Endothelial cell of umbilical vein (primary cell): ENCODE measurements around the gene STAG1. TPM values are rescaled to one million over a fixed set of nuclear protein-coding genes. Genes with fewer than 3 reads are reported as not detected.
"Not testable (repeated sequence)": the region's sequence is repeated elsewhere in the genome, so short reads cannot be mapped to it uniquely, and the experiment has no call there.

Experiments
- BruUV-seq: library from RNA; stranded (reverse); fragments of 400-500 nt; replicated peaks from 2 replicates; lab custom pipeline; 2021; lab: Mats Ljungman, UMichigan
- CTCF ChIA-PET: fragments of 300-600, 350-600 bp; sonication (Branson Sonifier 250); formaldehyde crosslinking; loops from one replicate; lab custom pipeline; 2021; ENCODE audit warnings: antibody characterized with exemption, inconsistent platforms; lab: Charles Lee
- POLR2A ChIA-PET: fragments of 300-600, 350-600 bp; sonication (Branson Sonifier 250); formaldehyde crosslinking; loops from one replicate; lab custom pipeline; 2021; ENCODE audit warnings: antibody characterized with exemption, inconsistent platforms; lab: Charles Lee
- DNase-seq: peaks from one replicate; pipeline ENCODE4 v3.0.0-alpha.2; 2011; ENCODE audit warnings: low read depth, low spot score
- FAIRE-seq: peaks from 2 replicates; lab custom pipeline; 2011; peaks lifted over from hg19 to GRCh38; lab: Jason Lieb, UNC
- H2AFZ ChIP-seq: 2 replicates; pipeline ENCODE4 v1.6.0; 2012; ENCODE audit warnings: low read depth, low read length, control low read depth, inconsistent platforms
- H3K27ac ChIP-seq: 2 replicates; pipeline ENCODE4 v1.5.1; 2011; ENCODE audit warnings: low read depth, mild to moderate bottlenecking, control low read depth, low read length, moderate library complexity; ENCODE audit not compliant: insufficient read depth
- H3K27me3 ChIP-seq, 2 experiments: 2 replicates each; pipeline versions ENCODE4 v1.6.0 to v1.6.1; 2011; ENCODE audit warnings: low read length in 2 of 2, mixed read lengths in 1 of 2; ENCODE audit not compliant: control insufficient read depth in 2 of 2, insufficient read depth in 2 of 2
- H3K36me3 ChIP-seq, 2 experiments: 2 replicates in 1 of 2; 3 replicates in 1 of 2; pipeline ENCODE4 v1.5.1; 2011; ENCODE audit warnings: low read length in 2 of 2, mild to moderate bottlenecking in 1 of 2, moderate library complexity in 1 of 2; ENCODE audit not compliant: control insufficient read depth in 2 of 2, insufficient read depth in 2 of 2; ENCODE audit errors: extremely low read depth in 1 of 2
- H3K4me1 ChIP-seq: 3 replicates; pipeline ENCODE4 v1.5.1; 2011; ENCODE audit warnings: mild to moderate bottlenecking, low read length; ENCODE audit not compliant: control insufficient read depth, insufficient read depth; ENCODE audit errors: extremely low read depth
- H3K4me2 ChIP-seq: 2 replicates; pipeline ENCODE4 v1.6.1; 2011; ENCODE audit warnings: low read length, control low read depth, mixed read lengths; ENCODE audit not compliant: insufficient read depth
- H3K4me3 ChIP-seq, 3 experiments: fragments of 200-600 bp in 1 of 3; sonication (generic), shearing (Covaris generic) in 1 of 3; replicated peaks in 1 of 3; 2 replicates each; pipeline ENCODE4 v1.5.1; 2011 to 2016; ENCODE audit warnings: control low read depth in 3 of 3, low read length in 3 of 3, mild to moderate bottlenecking in 2 of 3, inconsistent platforms in 1 of 3, low read depth in 1 of 3, moderate library complexity in 1 of 3; ENCODE audit not compliant: insufficient read depth in 1 of 3
- H3K79me2 ChIP-seq: 2 replicates; pipeline ENCODE4 v1.6.0; 2012; ENCODE audit warnings: low read length, inconsistent platforms; ENCODE audit not compliant: control insufficient read depth, insufficient read depth
- H3K9ac ChIP-seq: replicated peaks from 2 replicates; pipeline ENCODE3; 2011; ENCODE audit warnings: low read length, control low read depth; ENCODE audit not compliant: insufficient read depth; ENCODE audit errors: extremely low read depth
- H3K9me1 ChIP-seq: replicated peaks from 3 replicates; pipeline ENCODE4 v1.6.0; 2011; ENCODE audit warnings: mild to moderate bottlenecking, low read length; ENCODE audit not compliant: control insufficient read depth, insufficient read depth; ENCODE audit errors: extremely low read depth
- H3K9me3 ChIP-seq: replicated peaks from 2 replicates; pipeline ENCODE4 v1.5.1; 2012; ENCODE audit warnings: low read length, inconsistent platforms; ENCODE audit not compliant: control insufficient read depth, insufficient read depth
- H4K20me1 ChIP-seq: replicated peaks from 2 replicates; pipeline ENCODE3; 2011; ENCODE audit warnings: mild to moderate bottlenecking, low read length; ENCODE audit not compliant: control insufficient read depth, insufficient read depth; ENCODE audit errors: extremely low read depth
- EZH2 ChIP-seq: IDR thresholded peaks from 2 replicates; pipeline ENCODE4 v1.6.1; 2012; ENCODE audit warnings: borderline replicate concordance, low read depth, mild to moderate bottlenecking, moderate library complexity, low read length, inconsistent platforms; ENCODE audit not compliant: severe bottlenecking
- FOS ChIP-seq: IDR thresholded peaks from 2 replicates; pipeline ENCODE4 v1.6.1; 2011; ENCODE audit warnings: mild to moderate bottlenecking, low read length, moderate library complexity, borderline replicate concordance; ENCODE audit not compliant: insufficient read depth
- GATA2 ChIP-seq: IDR thresholded peaks from 2 replicates; pipeline ENCODE4 v1.7.0; 2011; ENCODE audit warnings: low read depth, mild to moderate bottlenecking, moderate library complexity, mixed read lengths, low read length; ENCODE audit not compliant: insufficient read length, insufficient read depth
- JUN ChIP-seq: IDR thresholded peaks from 2 replicates; pipeline ENCODE4 v1.6.1; 2011; ENCODE audit warnings: borderline replicate concordance, low read depth; ENCODE audit not compliant: insufficient read length, insufficient read depth
- MAX ChIP-seq: IDR thresholded peaks from 2 replicates; pipeline ENCODE4 v1.6.1; 2011; ENCODE audit not compliant: insufficient read depth, insufficient read length
- MYC ChIP-seq: IDR thresholded peaks from one replicate; pipeline ENCODE4 v1.6.1; 2011; ENCODE audit warnings: mild to moderate bottlenecking, low read depth, low read length
- POLR2AphosphoS5 ChIP-seq: IDR thresholded peaks from 2 replicates; pipeline ENCODE4 v1.6.1; 2012; ENCODE audit warnings: low read depth, mild to moderate bottlenecking, control low read depth, low read length, moderate library complexity; ENCODE audit not compliant: insufficient read depth
- dilution Hi-C: fragments of 300-500 bp; cut with MboI; formaldehyde crosslinking; loops from one replicate; pipeline ENCODE4 v1.15.0; 2019; ENCODE audit warnings: low sequenced_read_pairs; ENCODE audit not compliant: extremely low pct_ligation_motif_present
- intact Hi-C: fragments of 100-400 bp; cut with micrococcal nuclease; formaldehyde crosslinking; loops from one replicate; pipeline ENCODE4 v1.10.0; 2022
- polyA plus RNA-seq, 4 experiments: library from polyadenylated mRNA; depleted of rRNA in 3 of 4; stranded (reverse) in 3 of 4; unstranded in 1 of 4; fragments of >200 nt; gene quantifications; 2 replicates each; pipeline versions ENCODE4 v1.2.1 to v1.2.3, GENCODE V29; 2011 to 2012; ENCODE audit warnings: missing spikeins in 1 of 4
- total RNA-seq: library from RNA; stranded (reverse); gene quantifications from 2 replicates; pipeline ENCODE4 v1.2.3, GENCODE V29; 2021

STAG1 gene
- total and polyA plus RNA-seq, 2 donors (not counting 3 experiments of a cell fraction or from before 2014, with no cell fraction given), result 7.4 to 42.1 TPM

- no peak for FAIRE-seq
- no peak for DNase-seq
- intact Hi-C loops, result no loop called here
- dilution Hi-C loops, result no loop called here
- Histone ChIP-seq H3K9me3 (no peaks in the 10 kb centered on the region), H2AFZ (no peak overlapping the region), H3K4me3 (no peak overlapping the region), H3K79me2 (peaks cover 77% of the 10 kb centered on the region), H3K36me3 (no peaks in the 10 kb centered on the region), H3K9me1 (peaks cover 4% of the 10 kb centered on the region), H3K9ac (no peak overlapping the region), H3K27me3 (no peaks in the 10 kb centered on the region), H3K27ac (no peak overlapping the region), H3K4me2 (no peak overlapping the region), H3K4me1 (no peaks in the 10 kb centered on the region), H4K20me1 (peaks cover 2% of the 10 kb centered on the region)
- BruUV-seq, result no TSS peak
- TF ChIP-seq POLR2AphosphoS5 (no peak), MYC (no peak), MAX (no peak), EZH2 (no peak), FOS (no peak), GATA2 (no peak), JUN (no peak)
- ChIA-PET POLR2A (no interaction called here), CTCF (interaction anchor here (0.9 to 1.1 kb wide), 2 partner anchors 8 to 95 kb away, joined by 3 read pairs; no protein-coding TSS in a partner anchor)
Observed at GRCh38 chr3:136711277-136711676, 40.9 kb downstream of the STAG1 start.

GRCh38 chr3:136709775-136710174, 42.4 kb downstream of the STAG1 start:
- FAIRE-seq, dilution Hi-C loops, POLR2A ChIA-PET, CTCF ChIA-PET, H3K9ac ChIP-seq, H3K4me3 ChIP-seq, H3K9me1 ChIP-seq, intact Hi-C loops, H3K36me3 ChIP-seq, H3K27ac ChIP-seq, BruUV-seq, H3K4me2 ChIP-seq, H3K27me3 ChIP-seq, H3K9me3 ChIP-seq, H3K4me1 ChIP-seq, H4K20me1 ChIP-seq, DNase-seq, H2AFZ ChIP-seq: not testable (repeated sequence)
- H3K79me2 ChIP-seq, result peaks cover 81% of the 10 kb centered on the region
